K562 (cell line): ENCODE results near the gene KLHL14. TPM values are rescaled to one million over a fixed set of nuclear protein-coding genes. Genes with fewer than 3 reads are reported as not detected.

Experiments
- ATAC-seq: fragments of 200-7000 bp; cut with Tn5 transposase; 3 replicates; pipeline ENCODE4 v1.9.1; 2020; ENCODE audit warnings: moderate library complexity
- BruUV-seq: library from RNA; stranded (reverse); fragments of 400-500 nt; replicated peaks from 2 replicates; lab custom pipeline; 2021; lab: Mats Ljungman, UMichigan
- CTCF ChIA-PET: fragments of 300-600 bp; formaldehyde crosslinking; extraction: SDS; loops from one replicate; lab custom pipeline; 2021; ENCODE audit warnings: low intra/inter-chr PET ratio; lab: Yijun Ruan, JAX
- POLR2A ChIA-PET: fragments of 300-600, 350-650 bp; sonication (Branson Sonifier 250); formaldehyde crosslinking; extraction: SDS; loops from one replicate; lab custom pipeline; 2021; ENCODE audit warnings: antibody characterized with exemption, inconsistent platforms; lab: Yijun Ruan, JAX
- DNase-seq, 4 experiments: peaks; one replicate each; pipeline versions ENCODE4 v3.0.0 to v3.0.0-alpha.2; 2011 to 2018; ENCODE audit warnings: low spot score in 3 of 4, mixed read lengths in 3 of 4; ENCODE audit errors: extremely low read depth in 1 of 4
- FAIRE-seq: peaks from 2 replicates; lab custom pipeline; 2011; peaks lifted over from hg19 to GRCh38; lab: Jason Lieb, UNC
- H2AFZ ChIP-seq: 2 replicates; pipeline ENCODE4 v1.6.0; 2011; ENCODE audit warnings: low read depth, low read length, control low read depth, inconsistent platforms
- H3K27ac ChIP-seq: fragments of 200-600 bp; 3 replicates; pipeline ENCODE4 v1.8.0; 2011; ENCODE audit warnings: low read depth, mild to moderate bottlenecking, control low read depth, inconsistent platforms, low read length, moderate library complexity, mixed read lengths; ENCODE audit errors: extremely low read depth
- H3K27me3 ChIP-seq, 2 experiments: fragments of 300-600 bp in 1 of 2; 2 replicates in 1 of 2; 3 replicates in 1 of 2; pipeline versions ENCODE4 v1.6.0 to v1.8.0; 2011; ENCODE audit warnings: inconsistent platforms in 2 of 2, low read length in 2 of 2, mild to moderate bottlenecking in 1 of 2, mixed read lengths in 1 of 2, moderate library complexity in 1 of 2; ENCODE audit not compliant: control insufficient read depth in 2 of 2, insufficient read depth in 2 of 2
- H3K36me3 ChIP-seq: fragments of 300-600 bp; 3 replicates; pipeline ENCODE4 v1.8.0; 2011; ENCODE audit warnings: mild to moderate bottlenecking, low read length, inconsistent platforms; ENCODE audit not compliant: control insufficient read depth, insufficient read depth
- H3K4me1 ChIP-seq, 2 experiments: fragments of 200-600 bp in 1 of 2; replicated peaks in 1 of 2; 2 replicates in 1 of 2; 3 replicates in 1 of 2; pipeline versions ENCODE4 v1.5.1 to v1.8.0; 2011; ENCODE audit warnings: inconsistent platforms in 2 of 2, low read length in 2 of 2, mild to moderate bottlenecking in 1 of 2, mixed read lengths in 1 of 2, moderate library complexity in 1 of 2; ENCODE audit not compliant: control insufficient read depth in 2 of 2, insufficient read depth in 2 of 2
- H3K4me2 ChIP-seq: 2 replicates; pipeline ENCODE4 v1.6.1; 2011; ENCODE audit warnings: low read length, control low read depth, inconsistent platforms, mixed read lengths; ENCODE audit not compliant: insufficient read depth
- H3K4me3 ChIP-seq: fragments of 200-600 bp; sonication (generic), shearing (Covaris generic); 2 replicates; pipeline ENCODE4 v1.5.1; 2016; ENCODE audit warnings: control low read depth, inconsistent platforms
- H3K79me2 ChIP-seq: fragments of 200-600 bp; 3 replicates; pipeline ENCODE4 v1.8.0; 2011; ENCODE audit warnings: low read length, inconsistent platforms; ENCODE audit not compliant: control insufficient read depth, insufficient read depth
- H3K9ac ChIP-seq, 2 experiments: 2 replicates each; pipeline versions ENCODE4 v1.6.0 to v1.6.1; 2011; ENCODE audit warnings: low read depth in 2 of 2, low read length in 2 of 2, control low read depth in 1 of 2, inconsistent platforms in 1 of 2, mild to moderate bottlenecking in 1 of 2, mixed read lengths in 1 of 2; ENCODE audit not compliant: insufficient read depth in 1 of 2
- H3K9me1 ChIP-seq: one replicate; pipeline ENCODE4 v1.6.0; 2011; ENCODE audit warnings: inconsistent platforms, mild to moderate bottlenecking, low read length, moderate library complexity; ENCODE audit not compliant: control insufficient read depth, insufficient read depth
- H3K9me3 ChIP-seq: replicated peaks from 2 replicates; pipeline ENCODE4 v1.5.1; 2011; ENCODE audit warnings: low read depth, low read length, inconsistent platforms; ENCODE audit not compliant: control insufficient read depth, insufficient read depth
- H4K20me1 ChIP-seq: replicated peaks from 2 replicates; pipeline ENCODE4 v1.6.1; 2011; ENCODE audit warnings: low read length, inconsistent platforms, mixed read lengths; ENCODE audit not compliant: control insufficient read depth, insufficient read depth
- CXXC5 ChIP-seq: fragments of 250-450 bp; sonication (Bioruptor Pico); IDR thresholded peaks from 2 replicates; pipeline ENCODE4 v1.8.0; 2022; ENCODE audit warnings: inconsistent platforms, mild to moderate bottlenecking, moderate library complexity
- IRF9 ChIP-seq: fragments of 450-650 bp; IDR thresholded peaks from 2 replicates; pipeline ENCODE4 v1.6.1; 2016; ENCODE audit warnings: missing biosample characterization, missing genetic modification characterization
- PTBP1 ChIP-seq: fragments of 200-400 bp; formaldehyde crosslinking; IDR thresholded peaks from 2 replicates; pipeline ENCODE4 v1.6.1; 2017; ENCODE audit warnings: low read depth, low read length
- RFX1 ChIP-seq: fragments of 450-650 bp; IDR thresholded peaks from 2 replicates; pipeline ENCODE4 v1.6.1; 2016; ENCODE audit warnings: mild to moderate bottlenecking, moderate library complexity
- ZNF280B ChIP-seq: fragments of 250-450 bp; sonication (Bioruptor Pico); IDR thresholded peaks from 2 replicates; pipeline ENCODE4 v1.5.1; 2021; ENCODE audit warnings: mild to moderate bottlenecking
- whole genome bisulfite sequencing: fragments of 100-300 bp; shearing (Covaris generic); methylation state at CpG from one replicate; pipeline ENCODE4 v1.1.6; 2016; ENCODE audit warnings: low coverage, mixed read lengths; ENCODE audit not compliant: insufficient coverage; ENCODE audit errors: missing lambda C conversion rate; 5-methylcytosine and 5-hydroxymethylcytosine counted together
- in situ Hi-C: fragments of 300-500 bp; cut with MboI; formaldehyde crosslinking; loops from 4 replicates; pipeline ENCODE4 v1.15.0; 2018; ENCODE audit warnings: inconsistent platforms, mixed read lengths
- intact Hi-C: fragments of 100-400 bp; cut with micrococcal nuclease; formaldehyde crosslinking; loops from 2 replicates; pipeline ENCODE4 v1.14.2; 2022
- polyA plus RNA-seq, 8 experiments: library from polyadenylated mRNA; depleted of rRNA in 4 of 8; stranded (reverse) in 5 of 8; unstranded in 3 of 8; fragments of >200 nt; fragmentation: Nextera tagmentation in 2 of 8; fragmentation: Illumina TruSeq in 1 of 8; extraction: Ambion mirVana in 2 of 8; extraction: Trizol in 1 of 8; gene quantifications; 2 replicates each; pipeline versions ENCODE4 v1.2.1 to v1.2.3, GENCODE V29; 2011 to 2014; ENCODE audit warnings: inconsistent platforms in 1 of 8, missing spikeins in 1 of 8
- total RNA-seq, 7 experiments: library from RNA; depleted of rRNA in 6 of 7; stranded (reverse); fragments of >200 nt in 6 of 7; fragmentation: Illumina TruSeq in 2 of 7; extraction: Trizol in 2 of 7; gene quantifications; 2 replicates each; pipeline versions ENCODE4 v1.2.1 to v1.2.3, GENCODE V29; 2011 to 2021; ENCODE audit warnings: low replicate concordance in 1 of 7

The KLHL14 gene
- total and polyA plus RNA-seq, 9 of the 15 experiments (the other 6 are each of a cell fraction or from before 2014, with no cell fraction given) = not detected

GRCh38 chr18:32684096-32684495 lies 88.7 kb downstream of the KLHL14 start:
- POLR2A ChIA-PET = no interaction called here
- no peak overlapping the region for H3K4me2 ChIP-seq
- BruUV-seq = no TSS peak
- H3K4me3 ChIP-seq = no peak overlapping the region
- no peak overlapping the region for H2AFZ ChIP-seq
- H3K79me2 ChIP-seq = no peaks in the 10 kb centered on the region
- H3K27me3 ChIP-seq = no peaks in the 10 kb centered on the region
- H3K36me3 ChIP-seq = no peaks in the 10 kb centered on the region
- WGBS = 0% methylated on average over 1 of the region's 1 CpG
- no peaks in the 10 kb centered on the region for H4K20me1 ChIP-seq
- no peaks in the 10 kb centered on the region for H3K4me1 ChIP-seq
- intact Hi-C loops = no loop called here
- no peaks in the 10 kb centered on the region for H3K9me3 ChIP-seq
- no peaks in the 10 kb centered on the region for H3K9me1 ChIP-seq
- in situ Hi-C loops = no loop called here
- CTCF ChIA-PET = no interaction called here
- no peak for ATAC-seq
- TF ChIP-seq PTBP1 (no peak), RFX1 (no peak), CXXC5 (no peak), IRF9 (tag) (no peak), ZNF280B (CRISPR knock-in tag) (no peak)
- no peak overlapping the region for H3K27ac ChIP-seq
- no peak for DNase-seq
- no peak for FAIRE-seq
- no peak overlapping the region for H3K9ac ChIP-seq
